Measurements from ENCODE around the gene ELAVL4. TPM values are rescaled to one million over a fixed set of nuclear protein-coding genes. Genes with fewer than 3 reads are reported as not detected.

The ELAVL4 gene
- total RNA-seq, 1 experiment from 2014 or later = 0.50 TPM

GRCh38 chr1:50152236-50152635 lies 43.5 kb downstream of the ELAVL4 start (continued):
- no peak for TF ChIP-seq ZBTB43 (CRISPR knock-in tag; IDR thresholded peaks at IDR 0.05)
- no peak for TF ChIP-seq ZNF396 (CRISPR knock-in tag; IDR thresholded peaks at IDR 0.05; ENCODE audit: borderline replicate concordance)
- TF ChIP-seq HMGA2 (CRISPR knock-in tag; IDR thresholded peaks at IDR 0.05) = no peak
- no peak for TF ChIP-seq ATF2 (CRISPR knock-in tag; IDR thresholded peaks at IDR 0.05; ENCODE audit: borderline replicate concordance, low read depth)

- POLR2A ChIA-PET = no interaction called here
- no peak for DNase-seq (ENCODE audit: low spot score)
- CTCF ChIA-PET = no interaction called here
- Mint-ChIP-seq H3K4me3 (no peak overlapping the region), H3K9me3 (no peaks in the 10 kb centered on the region), H3K27ac (no peak overlapping the region), H3K4me1 (peaks cover 26% of the 10 kb centered on the region), H3K27me3 (ENCODE audit: low read depth) (no peaks in the 10 kb centered on the region), H3K36me3 (no peaks in the 10 kb centered on the region)
- no peak for ATAC-seq
- TF ChIP-seq MXD4 (CRISPR knock-in tag; IDR thresholded peaks at IDR 0.05; ENCODE audit: borderline replicate concordance) (no peak), ATF6 (CRISPR knock-in tag; IDR thresholded peaks at IDR 0.05) (no peak), CDX4 (CRISPR knock-in tag; IDR thresholded peaks at IDR 0.05; ENCODE audit: borderline replicate concordance) (no peak), USF1 (CRISPR knock-in tag; IDR thresholded peaks at IDR 0.05) (no peak), ETV6 (CRISPR knock-in tag; IDR thresholded peaks at IDR 0.05) (no peak), ZBTB43 (CRISPR knock-in tag; IDR thresholded peaks at IDR 0.05) (no peak), ATF3 (CRISPR knock-in tag; conservative IDR thresholded peaks at IDR 0.05) (no peak), ZNF317 (CRISPR knock-in tag; IDR thresholded peaks at IDR 0.05; ENCODE audit: borderline replicate concordance, low read depth) (no peak), AR (CRISPR knock-in tag; IDR thresholded peaks at IDR 0.05) (no peak), ZNF281 (CRISPR knock-in tag; IDR thresholded peaks at IDR 0.05) (no peak), ZSCAN18 (CRISPR knock-in tag; IDR thresholded peaks at IDR 0.05) (no peak), PRDM15 (CRISPR knock-in tag; IDR thresholded peaks at IDR 0.05) (no peak), ATF1 (CRISPR knock-in tag; IDR thresholded peaks at IDR 0.05) (no peak)
Measured at GRCh38 chr1:50155541-50155940, 46.8 kb downstream of the ELAVL4 start.
